Measurements from ENCODE around the gene ALG3. TPM values are rescaled to one million over a fixed set of nuclear protein-coding genes. Genes with fewer than 3 reads are reported as not detected.

ALG3 gene
- total RNA-seq, 1 donor from 2014 or later, result 47.1 TPM

GRCh38 chr3:184249412-184250166 lies 827 bp upstream of the ALG3 start, which contains the start of gene EEF1AKMT4:
EEF1AKMT4 (plus strand) TSS chr3:184249672; CDS start chr3:184249695, 23 bp downstream.
- TF ChIP-seq EZH2 (IDR thresholded peaks at IDR 0.05; ENCODE audit: insufficient read depth, low read length) (no peak), CTCF (IDR thresholded peaks at IDR 0.05; ENCODE audit: insufficient read depth, low read depth, low read length) (peak; percentile 34)
- no peaks in the 10 kb centered on the region for H3K27me3 Mint-ChIP-seq (ENCODE audit: low read depth, unreplicated experiment)
- peak within 1 kb of the TSS; percentile 96 for H3K9ac ChIP-seq (ENCODE audit: low read length)
- no peaks in the 10 kb centered on the region for H3K36me3 Mint-ChIP-seq (ENCODE audit: low read depth, unreplicated experiment)
- no peaks in the 10 kb centered on the region for H3K36me3 ChIP-seq (ENCODE audit: insufficient read depth, low read length)
- peaks cover 7% of the 10 kb centered on the region for H3K4me1 ChIP-seq (ENCODE audit: insufficient read depth, low read length)
- peak; percentile 78 for FAIRE-seq
- H3K9me3 ChIP-seq (ENCODE audit: insufficient read depth, low read depth, low read length), result no peaks in the 10 kb centered on the region
- peak within 1 kb of the TSS; percentile 91 for H3K27ac ChIP-seq (ENCODE audit: low read depth, low read length)
- H3K79me2 ChIP-seq (ENCODE audit: insufficient read depth, low read length), result peaks cover 12% of the 10 kb centered on the region
- H3K4me3 Mint-ChIP-seq (ENCODE audit: unreplicated experiment), result peak within 1 kb of the TSS; percentile 95
- peak within 1 kb of the TSS; percentile 98 for H3K27ac Mint-ChIP-seq (ENCODE audit: unreplicated experiment)
- peak within 1 kb of the TSS; percentile 88 for H3K4me3 ChIP-seq (ENCODE audit: insufficient read depth, low read depth, low read length)
- H3K4me1 Mint-ChIP-seq (ENCODE audit: low read depth, unreplicated experiment), result peaks cover 4% of the 10 kb centered on the region
- no peaks in the 10 kb centered on the region for H3K9me3 Mint-ChIP-seq (ENCODE audit: unreplicated experiment)
- peaks cover 21% of the 10 kb centered on the region for H4K20me1 ChIP-seq (ENCODE audit: insufficient read depth, low read length)
- peak within 1 kb of the TSS; percentile 100 for H3K4me2 ChIP-seq (ENCODE audit: low read length)
- peak; percentile 96 for DNase-seq (ENCODE audit: low read depth)
- H2AFZ ChIP-seq (ENCODE audit: low read depth, low read length), result peak within 1 kb of the TSS; percentile 98
- no peaks in the 10 kb centered on the region for H3K27me3 ChIP-seq (ENCODE audit: insufficient read depth, low read length)

- Histone ChIP-seq H3K4me3 (ENCODE audit: insufficient read depth, low read depth, low read length) (no peak overlapping the region), H3K27me3 (ENCODE audit: insufficient read depth, low read length) (peaks cover 4% of the 10 kb centered on the region), H4K20me1 (ENCODE audit: insufficient read depth, low read length) (peaks cover 47% of the 10 kb centered on the region), H3K27ac (ENCODE audit: low read depth, low read length) (no peak overlapping the region), H3K9ac (ENCODE audit: low read length) (no peak overlapping the region), H3K4me1 (ENCODE audit: insufficient read depth, low read length) (no peaks in the 10 kb centered on the region), H3K9me3 (ENCODE audit: insufficient read depth, low read depth, low read length) (no peaks in the 10 kb centered on the region), H3K4me2 (ENCODE audit: low read length) (no peak overlapping the region), H3K36me3 (ENCODE audit: insufficient read depth, low read length) (peaks cover 2% of the 10 kb centered on the region), H3K79me2 (ENCODE audit: insufficient read depth, low read length) (no peaks in the 10 kb centered on the region), H2AFZ (ENCODE audit: low read depth, low read length) (no peak overlapping the region)
- peaks cover 27% of the 10 kb centered on the region for H3K27me3 Mint-ChIP-seq (ENCODE audit: low read depth, unreplicated experiment)
- no peaks in the 10 kb centered on the region for H3K4me1 Mint-ChIP-seq (ENCODE audit: low read depth, unreplicated experiment)
- no peak for FAIRE-seq
- no peaks in the 10 kb centered on the region for H3K36me3 Mint-ChIP-seq (ENCODE audit: low read depth, unreplicated experiment)
- no peak overlapping the region for H3K4me3 Mint-ChIP-seq (ENCODE audit: unreplicated experiment)
- no peaks in the 10 kb centered on the region for H3K9me3 Mint-ChIP-seq (ENCODE audit: unreplicated experiment)
- no peak overlapping the region for H3K27ac Mint-ChIP-seq (ENCODE audit: unreplicated experiment)
- no peak for DNase-seq (ENCODE audit: low read depth)
- TF ChIP-seq CTCF (IDR thresholded peaks at IDR 0.05; ENCODE audit: insufficient read depth, low read depth, low read length) (no peak), EZH2 (IDR thresholded peaks at IDR 0.05; ENCODE audit: insufficient read depth, low read length) (no peak)
These were observed 6.5 kb downstream of the ALG3 start for GRCh38 chr3:184242297-184242685.

All from astrocyte (in vitro differentiated cells and primary cell).